GM12878 (cell line): Measurements from ENCODE around the gene MAGI2. TPM values are rescaled to one million over a fixed set of nuclear protein-coding genes. Genes with fewer than 3 reads are reported as not detected.

Experiments used
- ASH2L ChIP-seq: fragments of 300-600, 200-600 bp; sonication (generic); IDR thresholded peaks from 2 replicates; pipeline ENCODE4 v1.6.1; 2017; ENCODE audit warnings: low read depth, mild to moderate bottlenecking, borderline replicate concordance
- BMI1 ChIP-seq: fragments of 450-650 bp; IDR thresholded peaks from 2 replicates; pipeline ENCODE4 v1.6.1; 2016; ENCODE audit warnings: mild to moderate bottlenecking, moderate library complexity, borderline replicate concordance
- RAD21 ChIP-seq: IDR thresholded peaks from 2 replicates; pipeline ENCODE4 v1.6.1; 2011; ENCODE audit warnings: mild to moderate bottlenecking, low read depth, low read length, moderate library complexity; ENCODE audit not compliant: insufficient read depth
- RELA ChIP-seq: fragments of 450-650 bp; IDR thresholded peaks from 2 replicates; pipeline ENCODE4 v1.8.0; 2014; ENCODE audit warnings: borderline replicate concordance; ENCODE audit not compliant: partially characterized antibody
- RELB ChIP-seq: fragments of 450-650 bp; IDR thresholded peaks from 2 replicates; pipeline ENCODE4 v1.6.1; 2017; ENCODE audit warnings: low read depth, mild to moderate bottlenecking, moderate library complexity
- SKIL ChIP-seq: fragments of 450-650 bp; IDR thresholded peaks from 2 replicates; pipeline ENCODE4 v1.6.1; 2017; ENCODE audit warnings: mild to moderate bottlenecking, low read depth, inconsistent platforms; ENCODE audit not compliant: poor library complexity, severe bottlenecking
- SPI1 ChIP-seq: IDR thresholded peaks from 2 replicates; pipeline ENCODE4 v1.6.1; 2011; ENCODE audit warnings: low read depth, mild to moderate bottlenecking, low read length, moderate library complexity, borderline replicate concordance; ENCODE audit not compliant: insufficient read depth
- USF2 ChIP-seq: IDR thresholded peaks from 2 replicates; pipeline ENCODE4 v1.6.1; 2011; ENCODE audit warnings: low read depth, low read length, improper control_type of control experiment, borderline replicate concordance
- ZNF622 ChIP-seq: fragments of 450-650 bp; IDR thresholded peaks from 2 replicates; pipeline ENCODE4 v1.6.1; 2017; ENCODE audit warnings: mild to moderate bottlenecking, inconsistent platforms
- polyA plus RNA-seq, 11 experiments: library from polyadenylated mRNA; depleted of rRNA in 4 of 11; unstranded in 6 of 11; stranded (reverse) in 5 of 11; fragments of >200 nt; fragmentation: Nextera tagmentation in 4 of 11; fragmentation: Illumina TruSeq in 1 of 11; extraction: Ambion mirVana in 4 of 11; extraction: Trizol in 1 of 11; gene quantifications; 1 replicate in 1 of 11; 2 replicates in 10 of 11; pipeline versions ENCODE4 v1.2.1 to v1.2.3, GENCODE V29; 2011 to 2016; ENCODE audit warnings: inconsistent platforms in 2 of 11, missing spikeins in 2 of 11, low read depth in 1 of 11
- total RNA-seq, 4 experiments: library from RNA; depleted of rRNA in 3 of 4; stranded (reverse); fragments of >200 nt in 3 of 4; fragmentation: Illumina TruSeq in 1 of 4; extraction: Trizol in 1 of 4; gene quantifications; 2 replicates each; pipeline versions ENCODE4 v1.2.1 to v1.2.3, GENCODE V29; 2013 to 2021
- TF ChIP-seq, protein P1 (sequence below): fragments of 450-650 bp; IDR thresholded peaks from 2 replicates; pipeline ENCODE4 v1.6.1; 2017; ENCODE audit warnings: mild to moderate bottlenecking, moderate library complexity
- TF ChIP-seq, protein P2 (sequence below): fragments of 450-650 bp; IDR thresholded peaks from 2 replicates; pipeline ENCODE4 v1.6.1; 2016; ENCODE audit warnings: mild to moderate bottlenecking
- TF ChIP-seq, protein P3 (sequence below): fragments of 450-650 bp; conservative IDR thresholded peaks from 2 replicates; pipeline ENCODE4 v1.6.1; 2017; ENCODE audit warnings: mild to moderate bottlenecking, moderate library complexity
- TF ChIP-seq, protein P4 (sequence below): IDR thresholded peaks from 2 replicates; pipeline ENCODE4 v1.6.1; 2012; ENCODE audit warnings: low read depth, low read length, improper control_type of control experiment

MAGI2 gene
- total and polyA plus RNA-seq, 10 of the 15 experiments (the other 5 are each of a cell fraction or from before 2014, with no cell fraction given): 0.01 to 0.31 (median 0.05) TPM; not detected in 2

GRCh38 chr7:78333530-78334425 is 1119.7 kb downstream of the MAGI2 start (continued):
- TF ChIP-seq, protein P1, sequence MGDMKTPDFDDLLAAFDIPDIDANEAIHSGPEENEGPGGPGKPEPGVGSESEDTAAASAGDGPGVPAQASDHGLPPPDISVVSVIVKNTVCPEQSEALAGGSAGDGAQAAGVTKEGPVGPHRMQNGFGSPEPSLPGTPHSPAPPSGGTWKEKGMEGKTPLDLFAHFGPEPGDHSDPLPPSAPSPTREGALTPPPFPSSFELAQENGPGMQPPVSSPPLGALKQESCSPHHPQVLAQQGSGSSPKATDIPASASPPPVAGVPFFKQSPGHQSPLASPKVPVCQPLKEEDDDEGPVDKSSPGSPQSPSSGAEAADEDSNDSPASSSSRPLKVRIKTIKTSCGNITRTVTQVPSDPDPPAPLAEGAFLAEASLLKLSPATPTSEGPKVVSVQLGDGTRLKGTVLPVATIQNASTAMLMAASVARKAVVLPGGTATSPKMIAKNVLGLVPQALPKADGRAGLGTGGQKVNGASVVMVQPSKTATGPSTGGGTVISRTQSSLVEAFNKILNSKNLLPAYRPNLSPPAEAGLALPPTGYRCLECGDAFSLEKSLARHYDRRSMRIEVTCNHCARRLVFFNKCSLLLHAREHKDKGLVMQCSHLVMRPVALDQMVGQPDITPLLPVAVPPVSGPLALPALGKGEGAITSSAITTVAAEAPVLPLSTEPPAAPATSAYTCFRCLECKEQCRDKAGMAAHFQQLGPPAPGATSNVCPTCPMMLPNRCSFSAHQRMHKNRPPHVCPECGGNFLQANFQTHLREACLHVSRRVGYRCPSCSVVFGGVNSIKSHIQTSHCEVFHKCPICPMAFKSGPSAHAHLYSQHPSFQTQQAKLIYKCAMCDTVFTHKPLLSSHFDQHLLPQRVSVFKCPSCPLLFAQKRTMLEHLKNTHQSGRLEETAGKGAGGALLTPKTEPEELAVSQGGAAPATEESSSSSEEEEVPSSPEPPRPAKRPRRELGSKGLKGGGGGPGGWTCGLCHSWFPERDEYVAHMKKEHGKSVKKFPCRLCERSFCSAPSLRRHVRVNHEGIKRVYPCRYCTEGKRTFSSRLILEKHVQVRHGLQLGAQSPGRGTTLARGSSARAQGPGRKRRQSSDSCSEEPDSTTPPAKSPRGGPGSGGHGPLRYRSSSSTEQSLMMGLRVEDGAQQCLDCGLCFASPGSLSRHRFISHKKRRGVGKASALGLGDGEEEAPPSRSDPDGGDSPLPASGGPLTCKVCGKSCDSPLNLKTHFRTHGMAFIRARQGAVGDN: no peak
- no peak for TF ChIP-seq SPI1
- no peak for TF ChIP-seq ZNF622
- TF ChIP-seq RAD21: no peak
- TF ChIP-seq, protein P2, sequence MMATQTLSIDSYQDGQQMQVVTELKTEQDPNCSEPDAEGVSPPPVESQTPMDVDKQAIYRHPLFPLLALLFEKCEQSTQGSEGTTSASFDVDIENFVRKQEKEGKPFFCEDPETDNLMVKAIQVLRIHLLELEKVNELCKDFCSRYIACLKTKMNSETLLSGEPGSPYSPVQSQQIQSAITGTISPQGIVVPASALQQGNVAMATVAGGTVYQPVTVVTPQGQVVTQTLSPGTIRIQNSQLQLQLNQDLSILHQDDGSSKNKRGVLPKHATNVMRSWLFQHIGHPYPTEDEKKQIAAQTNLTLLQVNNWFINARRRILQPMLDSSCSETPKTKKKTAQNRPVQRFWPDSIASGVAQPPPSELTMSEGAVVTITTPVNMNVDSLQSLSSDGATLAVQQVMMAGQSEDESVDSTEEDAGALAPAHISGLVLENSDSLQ: no peak
- TF ChIP-seq, protein P3, sequence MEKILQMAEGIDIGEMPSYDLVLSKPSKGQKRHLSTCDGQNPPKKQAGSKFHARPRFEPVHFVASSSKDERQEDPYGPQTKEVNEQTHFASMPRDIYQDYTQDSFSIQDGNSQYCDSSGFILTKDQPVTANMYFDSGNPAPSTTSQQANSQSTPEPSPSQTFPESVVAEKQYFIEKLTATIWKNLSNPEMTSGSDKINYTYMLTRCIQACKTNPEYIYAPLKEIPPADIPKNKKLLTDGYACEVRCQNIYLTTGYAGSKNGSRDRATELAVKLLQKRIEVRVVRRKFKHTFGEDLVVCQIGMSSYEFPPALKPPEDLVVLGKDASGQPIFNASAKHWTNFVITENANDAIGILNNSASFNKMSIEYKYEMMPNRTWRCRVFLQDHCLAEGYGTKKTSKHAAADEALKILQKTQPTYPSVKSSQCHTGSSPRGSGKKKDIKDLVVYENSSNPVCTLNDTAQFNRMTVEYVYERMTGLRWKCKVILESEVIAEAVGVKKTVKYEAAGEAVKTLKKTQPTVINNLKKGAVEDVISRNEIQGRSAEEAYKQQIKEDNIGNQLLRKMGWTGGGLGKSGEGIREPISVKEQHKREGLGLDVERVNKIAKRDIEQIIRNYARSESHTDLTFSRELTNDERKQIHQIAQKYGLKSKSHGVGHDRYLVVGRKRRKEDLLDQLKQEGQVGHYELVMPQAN: no peak
- no peak for TF ChIP-seq RELA
- no peak for TF ChIP-seq SKIL
- TF ChIP-seq BMI1: no peak
- no peak for TF ChIP-seq RELB
- TF ChIP-seq USF2: no peak
- TF ChIP-seq, protein P4, sequence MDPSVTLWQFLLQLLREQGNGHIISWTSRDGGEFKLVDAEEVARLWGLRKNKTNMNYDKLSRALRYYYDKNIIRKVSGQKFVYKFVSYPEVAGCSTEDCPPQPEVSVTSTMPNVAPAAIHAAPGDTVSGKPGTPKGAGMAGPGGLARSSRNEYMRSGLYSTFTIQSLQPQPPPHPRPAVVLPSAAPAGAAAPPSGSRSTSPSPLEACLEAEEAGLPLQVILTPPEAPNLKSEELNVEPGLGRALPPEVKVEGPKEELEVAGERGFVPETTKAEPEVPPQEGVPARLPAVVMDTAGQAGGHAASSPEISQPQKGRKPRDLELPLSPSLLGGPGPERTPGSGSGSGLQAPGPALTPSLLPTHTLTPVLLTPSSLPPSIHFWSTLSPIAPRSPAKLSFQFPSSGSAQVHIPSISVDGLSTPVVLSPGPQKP: no peak
- no peak for TF ChIP-seq ASH2L
